ENCODE measurements around the gene PSMB3.

PSMB3 gene

DNA sequence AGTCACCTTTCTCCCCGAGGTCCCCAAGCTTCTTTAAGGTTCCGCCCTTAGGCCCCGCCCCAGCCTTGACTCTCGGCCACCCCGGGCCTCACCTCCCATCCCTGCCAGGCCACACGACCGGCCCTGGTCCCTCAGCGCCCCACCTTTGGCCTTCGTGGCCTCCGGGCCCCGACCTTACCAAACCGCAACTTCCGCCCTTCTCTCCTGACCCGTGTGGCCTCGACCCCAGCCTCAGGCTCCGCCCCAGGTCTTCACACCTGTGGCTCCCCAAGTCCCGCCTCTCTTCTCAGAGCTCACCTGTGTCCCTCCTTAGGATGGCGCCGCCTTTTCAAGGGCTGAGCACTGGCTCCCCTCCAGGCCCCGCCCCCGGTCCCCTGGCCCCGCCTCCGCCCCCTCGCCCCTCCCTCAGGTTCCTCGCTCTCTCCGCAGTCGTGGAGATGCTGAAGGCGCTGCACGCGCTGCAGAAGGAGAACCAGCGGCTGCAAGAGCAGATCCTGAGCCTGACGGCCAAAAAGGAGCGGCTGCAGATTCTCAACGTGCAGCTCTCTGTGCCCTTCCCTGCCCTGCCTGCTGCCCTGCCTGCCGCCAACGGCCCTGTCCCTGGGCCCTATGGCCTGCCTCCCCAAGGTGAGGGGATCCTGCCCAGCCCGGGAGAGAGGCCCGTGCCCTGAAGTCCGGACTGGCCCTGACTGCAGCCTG lies 32.4 kb upstream of the PSMB3 start:
- Histone ChIP-seq H3K27me3 (ENCODE audit: insufficient read depth, poor library complexity, severe bottlenecking) (no peaks in the 10 kb centered on the region), H3K27ac (replicated peaks) (no peak overlapping the region), H3K4me3 (replicated peaks; ENCODE audit: insufficient read depth, low read length) (no peak overlapping the region)
- no peak for TF ChIP-seq SPI1 (IDR thresholded peaks at IDR 0.05; ENCODE audit: borderline replicate concordance, low read depth)
- TF ChIP-seq, protein P1, sequence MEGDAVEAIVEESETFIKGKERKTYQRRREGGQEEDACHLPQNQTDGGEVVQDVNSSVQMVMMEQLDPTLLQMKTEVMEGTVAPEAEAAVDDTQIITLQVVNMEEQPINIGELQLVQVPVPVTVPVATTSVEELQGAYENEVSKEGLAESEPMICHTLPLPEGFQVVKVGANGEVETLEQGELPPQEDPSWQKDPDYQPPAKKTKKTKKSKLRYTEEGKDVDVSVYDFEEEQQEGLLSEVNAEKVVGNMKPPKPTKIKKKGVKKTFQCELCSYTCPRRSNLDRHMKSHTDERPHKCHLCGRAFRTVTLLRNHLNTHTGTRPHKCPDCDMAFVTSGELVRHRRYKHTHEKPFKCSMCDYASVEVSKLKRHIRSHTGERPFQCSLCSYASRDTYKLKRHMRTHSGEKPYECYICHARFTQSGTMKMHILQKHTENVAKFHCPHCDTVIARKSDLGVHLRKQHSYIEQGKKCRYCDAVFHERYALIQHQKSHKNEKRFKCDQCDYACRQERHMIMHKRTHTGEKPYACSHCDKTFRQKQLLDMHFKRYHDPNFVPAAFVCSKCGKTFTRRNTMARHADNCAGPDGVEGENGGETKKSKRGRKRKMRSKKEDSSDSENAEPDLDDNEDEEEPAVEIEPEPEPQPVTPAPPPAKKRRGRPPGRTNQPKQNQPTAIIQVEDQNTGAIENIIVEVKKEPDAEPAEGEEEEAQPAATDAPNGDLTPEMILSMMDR (IDR thresholded peaks at IDR 0.05; ENCODE audit: insufficient read depth, low read length): no peak
- no peak for TF ChIP-seq POLR2AphosphoS5 (IDR thresholded peaks at IDR 0.05; ENCODE audit: low read depth)
- TF ChIP-seq GABPA (IDR thresholded peaks at IDR 0.05; ENCODE audit: low read depth): no peak
- TF ChIP-seq, protein P2, sequence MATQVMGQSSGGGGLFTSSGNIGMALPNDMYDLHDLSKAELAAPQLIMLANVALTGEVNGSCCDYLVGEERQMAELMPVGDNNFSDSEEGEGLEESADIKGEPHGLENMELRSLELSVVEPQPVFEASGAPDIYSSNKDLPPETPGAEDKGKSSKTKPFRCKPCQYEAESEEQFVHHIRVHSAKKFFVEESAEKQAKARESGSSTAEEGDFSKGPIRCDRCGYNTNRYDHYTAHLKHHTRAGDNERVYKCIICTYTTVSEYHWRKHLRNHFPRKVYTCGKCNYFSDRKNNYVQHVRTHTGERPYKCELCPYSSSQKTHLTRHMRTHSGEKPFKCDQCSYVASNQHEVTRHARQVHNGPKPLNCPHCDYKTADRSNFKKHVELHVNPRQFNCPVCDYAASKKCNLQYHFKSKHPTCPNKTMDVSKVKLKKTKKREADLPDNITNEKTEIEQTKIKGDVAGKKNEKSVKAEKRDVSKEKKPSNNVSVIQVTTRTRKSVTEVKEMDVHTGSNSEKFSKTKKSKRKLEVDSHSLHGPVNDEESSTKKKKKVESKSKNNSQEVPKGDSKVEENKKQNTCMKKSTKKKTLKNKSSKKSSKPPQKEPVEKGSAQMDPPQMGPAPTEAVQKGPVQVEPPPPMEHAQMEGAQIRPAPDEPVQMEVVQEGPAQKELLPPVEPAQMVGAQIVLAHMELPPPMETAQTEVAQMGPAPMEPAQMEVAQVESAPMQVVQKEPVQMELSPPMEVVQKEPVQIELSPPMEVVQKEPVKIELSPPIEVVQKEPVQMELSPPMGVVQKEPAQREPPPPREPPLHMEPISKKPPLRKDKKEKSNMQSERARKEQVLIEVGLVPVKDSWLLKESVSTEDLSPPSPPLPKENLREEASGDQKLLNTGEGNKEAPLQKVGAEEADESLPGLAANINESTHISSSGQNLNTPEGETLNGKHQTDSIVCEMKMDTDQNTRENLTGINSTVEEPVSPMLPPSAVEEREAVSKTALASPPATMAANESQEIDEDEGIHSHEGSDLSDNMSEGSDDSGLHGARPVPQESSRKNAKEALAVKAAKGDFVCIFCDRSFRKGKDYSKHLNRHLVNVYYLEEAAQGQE (IDR thresholded peaks at IDR 0.05; ENCODE audit: insufficient replicate concordance, low read depth): no peak
- DNase-seq (ENCODE audit: low read depth in 1 of 2, low spot score in 1 of 2): no peak

DNA sequence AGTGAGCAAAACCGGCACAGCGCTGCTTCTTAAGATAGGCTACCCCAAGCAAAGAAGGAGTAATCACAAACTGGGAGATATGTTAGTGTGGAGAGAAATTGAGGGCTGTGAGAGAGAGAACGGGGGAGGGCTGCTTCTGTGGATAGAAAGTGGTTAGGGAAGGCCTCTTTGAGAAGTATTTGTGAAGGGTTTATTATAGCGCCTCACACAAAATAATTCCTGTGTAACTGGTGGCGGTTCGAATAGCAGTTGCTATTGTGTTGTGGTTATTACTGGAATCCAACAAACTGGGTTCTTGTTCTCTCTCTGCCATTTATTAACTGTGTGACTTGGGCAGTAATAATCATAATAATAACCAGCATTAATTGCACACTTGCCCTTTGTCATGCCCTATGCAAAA lies 31.6 kb upstream of the PSMB3 start:
- Histone ChIP-seq H3K4me3 (replicated peaks; ENCODE audit: insufficient read depth, low read length) (no peak overlapping the region), H3K27ac (replicated peaks) (no peak overlapping the region), H3K27me3 (ENCODE audit: insufficient read depth, poor library complexity, severe bottlenecking) (no peaks in the 10 kb centered on the region)
- no peak for DNase-seq (ENCODE audit: low read depth in 1 of 2, low spot score in 1 of 2)
- TF ChIP-seq POLR2AphosphoS5 (IDR thresholded peaks at IDR 0.05; ENCODE audit: low read depth) (no peak), GABPA (IDR thresholded peaks at IDR 0.05; ENCODE audit: low read depth) (no peak)

DNA sequence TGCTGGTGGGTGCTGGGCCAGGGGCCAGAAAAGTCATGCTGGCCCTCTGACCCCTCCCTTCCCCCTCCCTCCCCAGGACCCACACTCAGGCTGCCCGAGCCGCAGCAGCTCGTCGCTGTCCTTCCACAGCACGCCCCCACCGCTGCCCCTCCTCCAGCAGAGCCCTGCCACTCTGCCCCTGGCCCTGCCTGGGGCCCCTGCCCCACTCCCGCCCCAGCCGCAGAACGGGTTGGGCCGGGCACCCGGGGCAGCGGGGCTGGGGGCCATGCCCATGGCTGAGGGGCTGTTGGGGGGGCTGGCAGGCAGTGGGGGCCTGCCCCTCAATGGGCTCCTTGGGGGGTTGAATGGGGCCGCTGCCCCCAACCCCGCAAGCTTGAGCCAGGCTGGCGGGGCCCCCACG lies 30.7 kb upstream of the PSMB3 start:
- no peak overlapping the region for H3K4me3 ChIP-seq (replicated peaks; ENCODE audit: insufficient read depth, low read length)
- TF ChIP-seq SPI1 (IDR thresholded peaks at IDR 0.05; ENCODE audit: borderline replicate concordance, low read depth) (no peak), POLR2AphosphoS5 (IDR thresholded peaks at IDR 0.05; ENCODE audit: low read depth) (no peak)
- no peak overlapping the region for H3K27ac ChIP-seq (replicated peaks)
- no peaks in the 10 kb centered on the region for H3K27me3 ChIP-seq (ENCODE audit: insufficient read depth, poor library complexity, severe bottlenecking)
- no peak for DNase-seq (ENCODE audit: low read depth in 1 of 2, low spot score in 1 of 2)

DNA sequence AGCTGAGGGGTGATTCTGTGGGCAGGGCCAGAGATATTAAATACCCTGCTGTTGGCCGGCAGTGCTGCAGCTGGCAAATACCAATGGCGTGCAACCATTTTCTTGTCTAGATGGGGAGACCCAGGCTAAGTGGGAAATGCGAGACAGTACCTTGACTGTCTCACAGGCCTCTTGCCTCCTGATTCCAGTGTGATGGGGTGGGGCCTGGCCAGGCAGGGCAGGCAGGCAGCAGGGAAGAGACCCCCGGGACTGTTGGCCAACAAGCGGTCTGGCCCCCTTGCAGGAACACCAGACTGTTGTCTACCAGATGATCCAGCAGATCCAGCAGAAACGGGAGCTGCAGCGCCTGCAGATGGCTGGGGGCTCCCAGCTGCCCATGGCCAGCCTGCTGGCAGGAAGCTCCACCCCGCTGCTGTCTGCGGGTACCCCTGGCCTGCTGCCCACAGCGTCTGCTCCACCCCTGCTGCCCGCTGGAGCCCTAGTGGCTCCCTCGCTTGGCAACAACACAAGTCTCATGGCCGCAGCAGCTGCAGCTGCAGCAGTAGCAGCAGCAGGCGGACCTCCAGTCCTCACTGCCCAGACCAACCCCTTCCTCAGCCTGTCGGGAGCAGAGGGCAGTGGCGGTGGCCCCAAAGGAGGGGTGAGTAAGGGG lies 28.1 kb upstream of the PSMB3 start:
- no peaks in the 10 kb centered on the region for H3K27me3 ChIP-seq (ENCODE audit: insufficient read depth, poor library complexity, severe bottlenecking)
- no peak overlapping the region for H3K27ac ChIP-seq (replicated peaks)
- DNase-seq (ENCODE audit: low read depth in 1 of 2, low spot score in 1 of 2): no peak
- no peak overlapping the region for H3K4me3 ChIP-seq (replicated peaks; ENCODE audit: insufficient read depth, low read length)
- TF ChIP-seq, protein P1 (IDR thresholded peaks at IDR 0.05; ENCODE audit: insufficient read depth, low read length): no peak
- TF ChIP-seq, protein P2 (IDR thresholded peaks at IDR 0.05; ENCODE audit: insufficient replicate concordance, low read depth): no peak
- TF ChIP-seq POLR2AphosphoS5 (IDR thresholded peaks at IDR 0.05; ENCODE audit: low read depth) (no peak), GABPA (IDR thresholded peaks at IDR 0.05; ENCODE audit: low read depth) (no peak), SPI1 (IDR thresholded peaks at IDR 0.05; ENCODE audit: borderline replicate concordance, low read depth) (no peak)
